Mesendoderm (in vitro differentiated cells): ENCODE data around the gene LACC1.

Source experiments
- DNase-seq: peaks from one replicate; pipeline ENCODE4 v3.0.0; 2013
- H2AK5ac ChIP-seq: 2 replicates; pipeline ENCODE4 v1.6.1; 2013; ENCODE audit warnings: low read length, inconsistent platforms
- H2BK120ac ChIP-seq: 2 replicates; pipeline ENCODE4 v1.6.1; 2013; ENCODE audit warnings: low read depth, mild to moderate bottlenecking, low read length, moderate library complexity, mixed read lengths
- H2BK15ac ChIP-seq: replicated peaks from 2 replicates; pipeline ENCODE4 v1.6.1; 2013; ENCODE audit warnings: low read depth, mild to moderate bottlenecking, moderate library complexity
- H2BK5ac ChIP-seq: 2 replicates; pipeline ENCODE4 v1.6.1; 2013; ENCODE audit warnings: low read length, inconsistent platforms
- H3K18ac ChIP-seq: 2 replicates; pipeline ENCODE4 v1.6.1; 2013; ENCODE audit warnings: mild to moderate bottlenecking, low read length, mixed read lengths
- H3K23ac ChIP-seq: one replicate; pipeline ENCODE4 v1.6.1; 2013; ENCODE audit warnings: low read length
- H3K27ac ChIP-seq: 2 replicates; pipeline ENCODE4 v1.5.1; 2013; ENCODE audit warnings: low read depth, mild to moderate bottlenecking, inconsistent platforms, low read length, moderate library complexity
- H3K27me3 ChIP-seq: 2 replicates; pipeline ENCODE4 v1.6.1; 2013; ENCODE audit warnings: low read length, control low read depth, mild to moderate bottlenecking, inconsistent platforms; ENCODE audit not compliant: insufficient read depth, poor library complexity
- H3K36me3 ChIP-seq: 2 replicates; pipeline ENCODE4 v1.6.1; 2013; ENCODE audit warnings: low read length, inconsistent platforms; ENCODE audit not compliant: control insufficient read depth, insufficient read depth
- H3K4ac ChIP-seq: one replicate; pipeline ENCODE4 v1.6.1; 2013; ENCODE audit warnings: low read depth, mild to moderate bottlenecking, low read length, moderate library complexity
- H3K4me1 ChIP-seq: 2 replicates; pipeline ENCODE4 v1.6.1; 2013; ENCODE audit warnings: low read depth, low read length, inconsistent platforms; ENCODE audit not compliant: control insufficient read depth
- H3K4me2 ChIP-seq: 2 replicates; pipeline ENCODE4 v1.6.1; 2013; ENCODE audit warnings: low read length
- H3K4me3 ChIP-seq: 2 replicates; pipeline ENCODE4 v1.5.1; 2013; ENCODE audit warnings: mild to moderate bottlenecking, low read length
- H3K56ac ChIP-seq: one replicate; pipeline ENCODE4 v1.6.1; 2013; ENCODE audit warnings: low read length
- H3K79me1 ChIP-seq: 2 replicates; pipeline ENCODE4 v1.6.1; 2013; ENCODE audit warnings: low read length, inconsistent platforms
- H3K79me2 ChIP-seq: 2 replicates; pipeline ENCODE4 v1.6.1; 2013; ENCODE audit warnings: mild to moderate bottlenecking, low read length; ENCODE audit not compliant: control insufficient read depth, insufficient read depth
- H3K9ac ChIP-seq: 2 replicates; pipeline ENCODE4 v1.6.1; 2013; ENCODE audit warnings: low read length, inconsistent platforms
- H4K5ac ChIP-seq: one replicate; pipeline ENCODE4 v1.6.1; 2013; ENCODE audit warnings: low read length
- H4K8ac ChIP-seq: one replicate; pipeline ENCODE4 v1.6.1; 2013; ENCODE audit warnings: low read depth, mild to moderate bottlenecking, control low read depth, low read length, moderate library complexity
- WGBS: extraction: QIAGEN DNeasy Blood & Tissue Kit; methylation state at CpG from one replicate; pipeline ENCODE4 v1.1.7; 2013; ENCODE audit warnings: low lambda C conversion rate, missing lambda C conversion rate; ENCODE audit not compliant: insufficient coverage; ENCODE audit errors: extremely low coverage; 5-methylcytosine and 5-hydroxymethylcytosine counted together

The LACC1 gene

GRCh38 chr13:43920965-43921674 lies 41.4 kb downstream of the LACC1 start:
- Histone ChIP-seq H3K4me3 (no peak overlapping the region), H3K79me1 (no peaks in the 10 kb centered on the region), H3K56ac (no peak overlapping the region), H3K18ac (no peak overlapping the region), H4K8ac (no peak overlapping the region), H3K4me1 (no peaks in the 10 kb centered on the region), H2BK5ac (no peak overlapping the region), H3K23ac (no peak overlapping the region), H3K4me2 (no peak overlapping the region), H3K36me3 (no peaks in the 10 kb centered on the region), H3K4ac (no peak overlapping the region), H2BK120ac (no peak overlapping the region), H2AK5ac (no peak overlapping the region), H3K27ac (no peak overlapping the region), H4K5ac (no peak overlapping the region), H3K9ac (no peak overlapping the region), H3K27me3 (no peaks in the 10 kb centered on the region), H3K79me2 (no peaks in the 10 kb centered on the region), H2BK15ac (no peak overlapping the region)
- no CpG with 5 or more reads among the region's 1 CpG for WGBS
- DNase-seq: no peak

- H3K9ac ChIP-seq: no peak overlapping the region
- no peaks in the 10 kb centered on the region for H3K36me3 ChIP-seq
- no CpG with 5 or more reads among the region's 5 CpGs for WGBS
- no peak overlapping the region for H2BK5ac ChIP-seq
- H3K4me1 ChIP-seq: no peaks in the 10 kb centered on the region
- no peak overlapping the region for H3K23ac ChIP-seq
- H3K4me3 ChIP-seq: no peak overlapping the region
- H3K79me2 ChIP-seq: no peaks in the 10 kb centered on the region
- H3K4ac ChIP-seq: no peak overlapping the region
- H2BK120ac ChIP-seq: no peak overlapping the region
- no peak overlapping the region for H3K18ac ChIP-seq
- no peaks in the 10 kb centered on the region for H3K79me1 ChIP-seq
- no peak overlapping the region for H2AK5ac ChIP-seq
- H3K27me3 ChIP-seq: no peaks in the 10 kb centered on the region
- H4K5ac ChIP-seq: no peak overlapping the region
- no peak overlapping the region for H3K27ac ChIP-seq
- DNase-seq: no peak
- no peak overlapping the region for H2BK15ac ChIP-seq
- no peak overlapping the region for H3K56ac ChIP-seq
- no peak overlapping the region for H3K4me2 ChIP-seq
- no peak overlapping the region for H4K8ac ChIP-seq
Observed at GRCh38 chr13:43924549-43925245, 45.0 kb downstream of the LACC1 start.

GRCh38 chr13:43929947-43930346 lies 50.2 kb downstream of the LACC1 start:
- H2BK15ac ChIP-seq: no peak overlapping the region
- no peak overlapping the region for H2BK120ac ChIP-seq
- no peak for DNase-seq
- no peak overlapping the region for H3K4me2 ChIP-seq
- H4K8ac ChIP-seq: no peak overlapping the region
- H3K23ac ChIP-seq: no peak overlapping the region
- H3K4me3 ChIP-seq: no peak overlapping the region
- no peak overlapping the region for H3K4ac ChIP-seq
- no peaks in the 10 kb centered on the region for H3K36me3 ChIP-seq
- no peak overlapping the region for H3K56ac ChIP-seq
- no peaks in the 10 kb centered on the region for H3K79me2 ChIP-seq
- no peak overlapping the region for H3K27ac ChIP-seq
- no peak overlapping the region for H3K9ac ChIP-seq
- no peaks in the 10 kb centered on the region for H3K79me1 ChIP-seq
- no peaks in the 10 kb centered on the region for H3K4me1 ChIP-seq
- WGBS: no CpG with 5 or more reads among the region's 1 CpG
- no peak overlapping the region for H4K5ac ChIP-seq
- H2BK5ac ChIP-seq: no peak overlapping the region
- H3K18ac ChIP-seq: no peak overlapping the region
- no peaks in the 10 kb centered on the region for H3K27me3 ChIP-seq
- H2AK5ac ChIP-seq: no peak overlapping the region

- H2AK5ac ChIP-seq: no peak overlapping the region
- no peak overlapping the region for H3K9ac ChIP-seq
- H4K5ac ChIP-seq: no peak overlapping the region
- no peak overlapping the region for H3K4me3 ChIP-seq
- no peak overlapping the region for H2BK120ac ChIP-seq
- H3K4me2 ChIP-seq: no peak overlapping the region
- no peaks in the 10 kb centered on the region for H3K36me3 ChIP-seq
- no peaks in the 10 kb centered on the region for H3K79me2 ChIP-seq
- no peak overlapping the region for H2BK5ac ChIP-seq
- no peaks in the 10 kb centered on the region for H3K4me1 ChIP-seq
- no peak for DNase-seq
- WGBS: no CpG with 5 or more reads among the region's 2 CpGs
- H3K79me1 ChIP-seq: no peaks in the 10 kb centered on the region
- no peak overlapping the region for H3K27ac ChIP-seq
- no peak overlapping the region for H3K56ac ChIP-seq
- no peak overlapping the region for H4K8ac ChIP-seq
- no peak overlapping the region for H2BK15ac ChIP-seq
- no peak overlapping the region for H3K4ac ChIP-seq
- no peak overlapping the region for H3K23ac ChIP-seq
- H3K27me3 ChIP-seq: no peaks in the 10 kb centered on the region
- H3K18ac ChIP-seq: no peak overlapping the region
Observed at GRCh38 chr13:43933378-43933777, 53.7 kb downstream of the LACC1 start.

GRCh38 chr13:43934273-43934672 lies 54.6 kb downstream of the LACC1 start:
- Histone ChIP-seq H3K27me3 (no peaks in the 10 kb centered on the region), H2AK5ac (no peak overlapping the region), H3K4ac (no peak overlapping the region), H3K27ac (no peak overlapping the region), H2BK120ac (no peak overlapping the region), H3K23ac (no peak overlapping the region), H3K18ac (no peak overlapping the region), H4K5ac (no peak overlapping the region), H2BK15ac (no peak overlapping the region), H4K8ac (no peak overlapping the region), H3K4me1 (no peaks in the 10 kb centered on the region), H2BK5ac (no peak overlapping the region), H3K79me1 (no peaks in the 10 kb centered on the region), H3K36me3 (no peaks in the 10 kb centered on the region), H3K4me2 (no peak overlapping the region), H3K9ac (no peak overlapping the region), H3K79me2 (no peaks in the 10 kb centered on the region), H3K56ac (no peak overlapping the region), H3K4me3 (no peak overlapping the region)
- no peak for DNase-seq

- no peaks in the 10 kb centered on the region for H3K79me1 ChIP-seq
- H3K79me2 ChIP-seq: no peaks in the 10 kb centered on the region
- H3K36me3 ChIP-seq: no peaks in the 10 kb centered on the region
- H3K4me3 ChIP-seq: no peak overlapping the region
- H3K56ac ChIP-seq: no peak overlapping the region
- no peak overlapping the region for H2AK5ac ChIP-seq
- no peak overlapping the region for H2BK120ac ChIP-seq
- H3K18ac ChIP-seq: no peak overlapping the region
- H2BK5ac ChIP-seq: no peak overlapping the region
- no peak overlapping the region for H3K4ac ChIP-seq
- no peaks in the 10 kb centered on the region for H3K27me3 ChIP-seq
- H2BK15ac ChIP-seq: no peak overlapping the region
- no peak overlapping the region for H3K27ac ChIP-seq
- no peak overlapping the region for H4K8ac ChIP-seq
- H3K9ac ChIP-seq: no peak overlapping the region
- no peak overlapping the region for H3K4me2 ChIP-seq
- WGBS: no CpG with 5 or more reads among the region's 1 CpG
- H3K23ac ChIP-seq: no peak overlapping the region
- H4K5ac ChIP-seq: no peak overlapping the region
- DNase-seq: no peak
- H3K4me1 ChIP-seq: no peaks in the 10 kb centered on the region
Observed at GRCh38 chr13:43935878-43936277, 56.2 kb downstream of the LACC1 start.
